ENCODE measurements around the gene PRDX6.
A peak's percentile ranks its signal among the peaks of the same experiment; 100 is the strongest.
"Not testable (repeated sequence)": the region's sequence is repeated elsewhere in the genome, so short reads cannot be mapped to it uniquely, and the experiment has no call there.

PRDX6 gene

DNA sequence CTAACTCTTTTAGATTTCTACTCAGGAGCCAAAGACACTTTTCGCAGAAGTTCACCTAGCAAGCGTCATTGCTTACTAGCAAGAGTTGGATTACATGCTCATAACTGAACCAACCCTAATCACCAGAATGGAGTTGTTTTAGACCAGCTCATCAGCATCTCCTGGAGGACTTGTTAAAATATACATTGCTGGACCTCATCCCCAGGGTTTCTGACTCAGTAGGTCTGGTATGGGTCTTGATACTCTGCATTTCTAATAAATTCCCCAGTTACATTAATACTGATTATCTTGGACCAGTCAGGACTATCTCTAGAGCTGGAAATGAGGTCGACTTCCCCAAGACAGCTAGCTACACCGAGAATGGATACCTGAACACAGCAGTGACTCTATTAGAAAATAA, 9.7 kb upstream of the PRDX6 start:
- no peak for DNase-seq (ENCODE audit: low read depth in 2 of 3, low spot score in 1 of 3)

DNA sequence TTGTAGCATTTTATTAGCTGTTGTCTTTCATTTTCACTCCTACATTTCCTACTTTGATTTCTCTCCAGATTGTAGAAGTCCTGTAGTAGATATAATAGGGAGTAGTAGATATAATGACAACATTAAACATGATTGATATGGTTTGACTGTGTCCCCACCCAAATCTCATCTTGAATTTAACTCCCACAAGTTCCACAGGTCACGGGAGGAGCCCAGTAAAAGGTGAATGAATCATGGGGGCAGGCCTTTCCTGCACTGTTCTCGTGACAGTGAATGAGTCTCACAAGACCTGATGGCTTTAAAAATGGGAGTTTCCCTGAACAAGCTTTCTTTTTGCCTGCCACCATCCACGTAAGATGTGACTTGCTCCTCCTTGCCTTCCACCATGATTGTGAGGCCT, 7.5 kb upstream of the PRDX6 start:
- no peak for DNase-seq (ENCODE audit: low read depth in 2 of 3, low spot score in 1 of 3)

DNA sequence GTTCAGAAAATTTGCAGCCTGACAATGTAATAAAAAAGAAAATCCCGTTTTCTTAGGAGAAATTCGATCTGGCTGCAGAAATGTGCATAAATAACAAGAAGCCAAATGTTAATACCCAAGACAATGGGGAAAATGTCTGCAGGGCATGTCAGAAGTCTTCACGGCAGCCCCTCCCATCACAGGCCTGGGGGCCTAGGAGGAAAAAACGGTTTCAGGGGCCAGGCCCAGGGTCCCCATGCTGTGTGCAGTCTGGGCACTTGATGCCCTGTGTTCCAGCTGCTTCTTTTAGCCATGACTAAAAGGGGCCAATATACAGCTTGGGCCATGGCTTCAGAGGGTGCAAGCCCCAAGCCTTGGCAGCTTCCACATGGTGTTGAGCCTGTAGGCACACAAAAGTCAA, 6.5 kb upstream of the PRDX6 start:
- no peak for DNase-seq (ENCODE audit: low read depth in 2 of 3, low spot score in 1 of 3)

DNA sequence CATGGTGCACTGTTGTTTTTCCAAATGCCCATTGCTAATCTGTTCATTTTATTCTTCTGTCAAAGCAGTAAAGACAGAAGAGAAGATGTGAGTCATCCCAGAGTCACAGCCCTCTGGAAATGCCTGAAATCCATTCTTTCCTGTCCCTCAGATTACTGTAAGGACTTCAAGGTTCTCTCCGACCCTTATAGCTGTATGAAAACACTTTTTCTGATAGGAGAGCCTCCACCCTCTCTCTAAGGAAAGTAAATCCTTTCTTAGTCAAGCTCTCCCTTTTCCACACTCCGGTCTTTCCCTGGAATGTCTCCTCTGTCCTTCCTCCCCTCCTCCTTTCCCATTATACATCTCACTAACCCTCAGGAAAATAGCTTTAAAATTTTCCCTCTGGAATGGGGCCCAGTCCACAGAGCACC, 3.5 kb upstream of the PRDX6 start:
- no peak for DNase-seq (ENCODE audit: low read depth in 2 of 3, low spot score in 1 of 3)

DNA sequence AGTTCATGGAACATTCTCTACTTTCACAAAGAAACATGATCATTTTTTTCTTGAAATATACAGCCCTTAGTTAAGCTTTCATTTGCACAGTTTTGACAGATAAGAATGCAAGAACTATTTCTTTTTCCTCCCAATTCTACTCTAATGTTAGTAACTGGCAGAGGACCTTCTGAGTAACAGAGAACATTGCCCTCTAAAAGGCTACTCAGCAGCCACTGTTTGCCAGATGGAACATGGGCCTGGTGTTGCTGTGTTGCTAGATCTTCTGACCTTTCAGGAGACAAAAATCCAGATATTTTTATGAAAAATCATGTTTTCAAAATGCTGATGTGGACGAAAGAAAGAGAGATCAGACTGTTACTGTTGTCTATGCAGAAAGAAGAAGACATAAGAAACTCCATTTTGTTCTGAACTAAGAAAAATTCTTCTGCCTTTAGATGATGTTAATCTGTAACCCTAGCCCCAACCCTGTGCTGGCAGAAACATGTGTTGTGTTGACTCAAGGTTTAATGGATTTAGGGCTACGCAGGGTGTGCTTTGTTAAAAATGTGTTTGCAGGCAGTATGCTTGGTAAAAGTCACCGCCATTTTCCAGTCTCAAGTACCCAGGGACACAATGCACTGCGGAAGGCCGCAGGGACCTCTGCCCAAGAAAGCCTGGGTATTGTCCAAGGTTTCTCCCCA, 2.9 kb upstream of the PRDX6 start:
- no peak for DNase-seq (ENCODE audit: low read depth in 2 of 3, low spot score in 1 of 3)

DNA sequence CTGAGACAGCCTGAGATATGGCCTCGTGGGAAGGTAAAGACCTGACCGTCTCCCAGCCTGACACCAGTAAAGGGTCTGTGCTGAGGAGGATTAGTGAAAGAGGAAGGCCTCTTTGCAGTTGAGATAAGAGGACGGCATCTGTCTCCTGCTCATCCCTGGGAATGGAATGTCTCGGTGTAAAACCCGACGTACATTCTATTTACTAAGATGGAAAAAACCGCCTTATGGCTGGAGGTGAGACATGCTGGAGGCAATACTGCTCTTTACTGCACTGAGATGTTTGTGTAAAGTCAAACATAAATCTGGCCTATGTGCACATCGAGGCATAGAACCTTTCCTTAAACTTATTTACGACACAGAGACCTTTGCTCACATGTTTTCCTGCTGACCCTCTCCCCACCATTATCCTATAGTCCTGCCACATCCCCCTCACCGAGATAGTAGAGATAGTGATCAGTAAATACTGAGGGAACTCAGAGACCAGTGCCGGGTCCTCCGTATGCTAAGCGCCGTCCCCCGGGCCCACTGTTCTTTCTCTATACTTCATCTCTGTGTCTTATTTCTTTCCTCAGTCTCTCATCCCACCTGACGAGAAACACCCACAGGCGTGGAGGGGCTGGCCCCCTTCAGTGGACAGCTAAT, 2.2 kb upstream of the PRDX6 start:
- not testable (repeated sequence) for DNase-seq (ENCODE audit: low read depth in 2 of 3, low spot score in 1 of 3)

DNA sequence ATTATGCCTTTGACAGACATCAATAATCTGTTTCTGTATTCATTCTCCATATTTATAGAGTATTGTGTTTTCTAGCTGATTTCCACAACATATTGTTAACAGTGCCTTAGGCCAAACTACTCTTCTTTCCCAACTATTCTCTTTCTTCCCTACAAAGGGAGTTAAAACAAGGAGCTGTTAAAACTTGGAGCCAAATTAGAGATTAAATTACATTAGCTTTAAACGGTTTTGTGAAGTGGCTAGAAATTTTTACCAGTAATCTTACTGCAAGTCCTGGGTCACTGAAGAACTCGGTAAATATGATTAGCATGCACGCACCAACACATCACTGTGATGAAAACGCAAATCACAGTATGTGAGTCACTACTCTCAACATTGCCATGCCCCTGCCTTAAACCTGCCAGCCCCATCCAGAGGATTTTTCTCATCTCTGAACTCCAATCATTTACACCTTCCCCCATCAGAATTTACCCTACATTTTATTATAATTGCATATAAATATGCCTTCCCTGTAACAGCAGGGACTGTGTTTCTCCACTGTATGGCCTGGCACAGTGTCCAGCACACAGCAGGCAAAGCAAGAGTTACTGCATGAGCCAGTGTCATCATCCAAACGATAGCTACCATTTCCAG, 1.5 kb upstream of the PRDX6 start:
- DNase-seq (ENCODE audit: low read depth in 2 of 3, low spot score in 1 of 3): peak in 1 of 3 donors; percentile 8

DNA sequence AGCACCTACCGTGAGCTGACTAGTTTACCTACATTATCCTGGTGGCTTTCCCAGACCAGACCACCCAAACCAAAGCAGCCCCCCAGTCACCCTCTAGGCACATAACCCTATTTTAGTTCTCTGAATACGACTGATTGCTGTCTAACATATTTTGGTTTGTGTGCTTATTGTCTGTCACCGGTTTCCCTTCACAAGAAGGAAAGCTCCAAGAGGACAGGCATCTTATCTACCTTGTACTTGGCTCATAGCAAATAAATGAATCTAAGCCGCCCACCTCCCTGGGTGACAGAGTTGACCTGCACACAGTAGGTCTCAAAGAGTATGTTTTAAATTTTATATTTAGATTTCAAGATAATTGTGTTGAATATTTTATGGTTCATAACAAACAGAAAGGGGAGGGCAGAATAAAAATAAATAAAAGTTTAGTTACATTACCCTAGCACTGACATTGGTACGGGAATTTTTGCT, 904 bp upstream of the PRDX6 start:
- DNase-seq (ENCODE audit: low read depth in 2 of 3, low spot score in 1 of 3): no peak

DNA sequence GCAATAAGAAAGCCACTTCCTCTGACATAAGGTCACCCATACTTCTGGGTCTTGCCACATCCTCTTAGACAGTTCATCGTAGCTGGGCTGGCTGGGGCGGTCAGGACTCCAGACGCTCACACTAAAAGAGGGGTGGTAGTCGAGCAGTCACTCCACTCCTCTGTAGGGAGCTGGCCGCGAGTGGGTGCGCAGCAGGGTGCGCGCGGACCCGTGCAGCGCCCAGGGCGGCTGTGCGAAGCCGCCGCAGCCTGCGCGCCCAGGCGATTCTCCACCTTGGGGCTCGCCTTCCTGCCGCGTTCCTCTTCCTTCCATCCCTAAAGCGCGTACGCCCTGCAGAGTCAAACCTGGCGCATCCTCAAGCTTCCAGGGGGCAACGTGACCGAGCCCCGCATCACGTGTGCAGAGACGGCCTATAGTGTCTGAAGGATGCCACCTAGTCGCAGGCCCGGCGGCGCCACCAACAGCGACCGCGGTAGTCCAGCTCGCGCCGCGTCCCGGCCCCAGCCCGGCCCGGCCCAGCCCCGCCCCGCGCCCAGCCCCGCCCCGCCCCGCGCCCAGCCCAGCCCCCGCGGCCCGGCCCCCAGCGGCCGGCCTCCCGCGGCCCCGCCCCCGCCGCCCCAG, 360 bp upstream of the PRDX6 start:
- peak; percentile 49 to 81 (median 69) for DNase-seq (ENCODE audit: low read depth in 2 of 3, low spot score in 1 of 3)

DNA sequence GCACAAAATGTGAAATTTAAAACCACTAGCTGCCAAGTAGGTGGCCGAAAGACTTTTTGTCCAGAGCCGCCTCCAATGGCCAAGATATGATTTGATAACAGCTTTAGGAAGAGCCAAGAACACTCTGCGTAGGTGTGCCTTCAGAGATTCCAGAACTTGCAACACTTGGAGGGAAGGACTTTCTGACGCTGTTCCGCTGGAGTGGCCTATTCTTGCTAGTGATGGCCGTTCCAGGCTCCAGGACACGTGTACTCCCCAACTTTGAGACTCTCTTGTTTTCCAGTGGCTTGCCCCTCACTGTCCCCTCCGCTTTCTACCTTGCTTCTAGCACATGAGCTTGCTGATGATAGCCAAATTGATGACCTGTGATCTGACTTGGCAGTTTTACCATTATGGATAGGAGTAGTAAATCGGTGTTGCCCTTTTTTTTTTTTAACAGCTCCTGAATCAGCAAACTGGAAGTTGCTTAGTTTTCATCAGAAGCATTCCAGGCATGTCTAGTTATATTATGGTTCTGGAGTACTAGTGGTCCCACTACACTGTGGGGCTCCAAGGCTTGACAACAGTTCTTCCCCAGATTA, 1.0 kb downstream of the PRDX6 start:
- no peak for DNase-seq (ENCODE audit: low read depth in 2 of 3, low spot score in 1 of 3)

DNA sequence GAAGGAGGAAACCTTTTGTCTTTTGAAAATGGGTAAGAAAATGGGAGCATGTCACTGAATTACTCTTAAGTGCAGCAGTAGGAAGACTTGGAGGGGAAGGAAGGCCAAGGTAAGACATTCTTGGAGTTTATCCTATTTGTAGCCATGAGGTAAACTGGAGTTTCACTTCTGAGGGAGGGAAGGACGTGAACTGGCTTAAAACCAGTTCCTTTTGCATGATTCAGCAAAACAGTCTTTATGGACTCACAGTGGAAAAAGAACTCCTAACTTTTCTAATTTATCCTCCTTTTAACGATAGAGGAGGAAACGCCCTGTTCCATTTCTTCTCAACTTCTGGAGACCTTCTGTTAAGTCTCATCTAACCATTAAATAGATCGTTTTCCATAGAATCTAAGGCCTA, 2.5 kb downstream of the PRDX6 start:
- no peak for DNase-seq (ENCODE audit: low read depth in 2 of 3, low spot score in 1 of 3)

DNA sequence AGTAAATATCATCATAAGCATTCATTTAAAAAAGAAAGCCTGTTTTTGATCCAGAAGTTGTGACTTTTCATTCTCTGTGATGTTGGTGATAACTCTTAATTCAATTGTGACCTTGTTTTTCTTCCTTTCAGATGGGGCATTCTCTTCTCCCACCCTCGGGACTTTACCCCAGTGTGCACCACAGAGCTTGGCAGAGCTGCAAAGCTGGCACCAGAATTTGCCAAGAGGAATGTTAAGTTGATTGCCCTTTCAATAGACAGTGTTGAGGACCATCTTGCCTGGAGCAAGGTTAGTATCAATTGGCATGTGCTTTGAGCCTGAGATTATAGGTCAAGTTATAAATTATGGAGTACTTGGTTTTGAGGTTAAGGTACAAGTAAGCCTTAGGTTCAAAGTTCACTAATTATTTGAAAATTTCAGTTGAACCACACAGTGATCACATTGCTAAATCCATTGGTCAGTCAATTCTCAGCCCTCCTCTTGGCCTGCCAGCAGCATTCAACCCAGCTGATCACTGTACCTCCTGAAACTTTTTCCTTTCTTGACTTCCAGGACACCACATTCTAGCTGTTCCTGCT, 4.1 kb downstream of the PRDX6 start:
- no peak for DNase-seq (ENCODE audit: low read depth in 2 of 3, low spot score in 1 of 3)

DNA sequence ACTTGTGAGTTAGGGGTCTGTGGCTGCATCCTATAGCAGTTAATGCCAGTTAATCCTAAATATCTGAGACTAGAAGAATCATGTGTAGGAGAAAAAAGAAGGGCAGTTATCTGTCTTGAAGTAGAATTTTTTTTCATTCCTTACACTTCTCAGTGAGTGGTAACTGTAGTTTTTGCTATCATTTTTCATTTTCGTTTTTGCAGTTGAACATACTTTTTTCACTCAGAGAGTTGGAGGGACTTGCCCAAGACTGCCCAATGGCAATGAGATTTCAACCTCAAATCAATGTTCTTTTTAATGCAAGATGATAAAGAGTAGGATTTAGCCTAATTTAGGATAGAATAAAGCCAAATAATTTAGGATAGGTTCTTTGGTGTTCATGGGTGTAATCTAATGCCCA, 5.5 kb downstream of the PRDX6 start:
- no peak for DNase-seq (ENCODE audit: low read depth in 2 of 3, low spot score in 1 of 3)

DNA sequence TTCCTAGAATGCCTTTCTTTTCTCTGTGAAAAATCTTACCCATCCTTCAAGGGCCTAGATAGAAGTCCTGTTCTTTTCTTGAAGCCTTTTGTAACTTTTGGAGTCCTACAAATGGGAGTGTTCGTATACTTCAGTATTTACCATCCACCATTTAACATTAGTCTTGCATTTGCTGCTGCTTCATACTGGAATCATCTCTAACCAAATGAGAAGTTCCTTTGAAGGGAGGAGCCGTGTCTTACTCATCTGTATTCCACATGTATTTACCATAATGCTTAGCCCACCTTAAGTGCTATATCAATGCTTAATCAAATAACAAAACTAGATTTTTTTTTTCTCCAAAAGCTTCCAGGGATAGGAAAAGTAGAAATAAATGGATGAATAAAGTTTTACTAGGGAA, 7.1 kb downstream of the PRDX6 start:
- DNase-seq (ENCODE audit: low read depth in 2 of 3, low spot score in 1 of 3): no peak

DNA sequence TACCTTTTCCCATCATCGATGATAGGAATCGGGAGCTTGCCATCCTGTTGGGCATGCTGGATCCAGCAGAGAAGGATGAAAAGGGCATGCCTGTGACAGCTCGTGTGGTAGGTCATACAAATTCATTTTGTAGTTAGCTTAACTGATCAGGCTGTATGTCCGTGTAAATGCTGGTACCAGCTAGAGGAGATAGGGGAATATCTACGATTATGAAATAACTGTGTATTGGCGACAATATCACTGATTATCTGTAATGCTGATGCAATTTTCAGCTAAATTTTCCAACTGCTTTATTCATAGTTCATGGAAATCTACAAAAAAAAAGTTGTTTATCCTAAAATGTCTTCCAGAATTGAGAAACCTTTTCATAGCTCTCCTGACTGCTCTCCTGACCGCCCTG, 8.3 kb downstream of the PRDX6 start:
- DNase-seq (ENCODE audit: low read depth in 2 of 3, low spot score in 1 of 3): no peak

DNA sequence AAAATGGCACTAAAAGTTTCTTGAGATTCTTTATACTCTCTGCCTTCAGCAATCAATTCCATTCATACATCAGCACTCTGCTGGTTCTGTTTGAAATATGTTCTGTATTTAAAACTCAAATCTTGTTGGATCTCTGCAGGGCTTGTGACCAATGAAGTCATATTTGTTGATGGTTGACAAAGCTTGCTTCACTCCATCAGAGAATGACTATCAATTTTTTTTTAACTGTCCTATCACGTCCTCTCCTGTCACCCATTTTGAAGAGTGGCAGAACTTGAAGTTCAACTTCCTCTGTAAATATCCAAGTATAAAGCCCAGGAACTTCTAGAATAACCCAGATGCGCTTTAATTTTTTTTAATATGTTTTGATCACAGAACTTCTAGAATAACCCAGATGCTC, 10.9 kb downstream of the PRDX6 start:
- DNase-seq (ENCODE audit: low read depth in 2 of 3, low spot score in 1 of 3): no peak

DNA sequence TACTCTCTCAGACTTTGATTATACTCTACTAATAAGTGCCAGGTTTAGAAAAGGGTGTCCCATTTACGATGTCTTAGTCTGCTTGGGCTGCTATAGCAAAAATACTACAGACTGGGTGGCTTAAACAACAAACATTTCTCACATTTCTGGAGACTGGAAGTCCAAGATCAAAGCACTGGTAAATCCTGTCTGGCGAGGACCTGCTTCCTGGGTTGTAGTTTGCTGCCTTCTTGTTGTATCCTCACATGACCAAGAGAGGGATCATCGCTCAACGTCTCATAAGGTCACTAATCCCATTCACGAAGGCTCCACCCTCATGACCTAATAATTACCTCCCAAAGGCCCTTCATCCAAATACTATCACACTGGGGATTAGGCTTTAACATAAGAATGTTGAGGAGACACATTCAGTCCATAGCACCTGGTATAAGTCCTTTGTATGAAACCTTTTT, 12.0 kb downstream of the PRDX6 start:
- no peak for DNase-seq (ENCODE audit: low read depth in 2 of 3, low spot score in 1 of 3)

DNA sequence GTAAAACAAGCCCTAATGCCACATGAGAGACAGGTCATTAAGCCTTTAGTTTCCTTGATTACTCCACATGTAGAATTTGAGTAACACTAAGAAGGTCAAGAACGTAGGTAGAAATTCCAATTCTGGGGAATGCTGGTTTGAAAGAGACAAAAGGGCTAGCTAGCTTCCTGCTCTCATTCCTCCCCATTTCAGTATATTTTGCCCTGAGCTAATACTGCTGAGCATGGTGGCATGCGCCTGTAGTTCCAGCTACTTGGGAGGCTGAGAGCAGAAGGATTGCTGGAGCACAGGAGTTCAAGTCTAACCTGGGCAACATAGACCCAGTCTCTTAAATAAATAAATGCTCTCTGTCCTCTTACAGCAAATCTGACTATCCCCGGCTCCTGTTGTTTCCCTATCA, 12.8 kb downstream of the PRDX6 start:
- no peak for DNase-seq (ENCODE audit: low read depth in 2 of 3, low spot score in 1 of 3)

DNA sequence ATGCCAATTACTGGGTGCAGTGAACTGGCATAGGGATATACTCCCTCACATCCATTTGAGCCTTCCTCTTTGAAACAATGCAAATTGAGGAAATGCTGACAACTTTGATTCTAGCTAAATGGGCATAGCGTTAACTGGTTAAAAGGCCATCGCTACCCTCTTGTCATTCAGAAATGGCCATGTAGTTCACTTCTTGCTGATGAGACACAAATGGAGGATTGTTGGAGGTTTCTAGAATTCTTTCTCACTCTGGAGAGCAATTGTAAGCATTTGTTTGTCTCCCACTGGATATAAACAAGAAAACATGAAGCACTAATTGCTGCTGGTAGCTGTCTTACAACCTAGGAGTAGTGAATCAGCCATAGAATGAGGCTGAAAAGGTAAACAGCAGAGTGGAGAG, 14.4 kb downstream of the PRDX6 start:
- DNase-seq (ENCODE audit: low read depth in 2 of 3, low spot score in 1 of 3): no peak

DNA sequence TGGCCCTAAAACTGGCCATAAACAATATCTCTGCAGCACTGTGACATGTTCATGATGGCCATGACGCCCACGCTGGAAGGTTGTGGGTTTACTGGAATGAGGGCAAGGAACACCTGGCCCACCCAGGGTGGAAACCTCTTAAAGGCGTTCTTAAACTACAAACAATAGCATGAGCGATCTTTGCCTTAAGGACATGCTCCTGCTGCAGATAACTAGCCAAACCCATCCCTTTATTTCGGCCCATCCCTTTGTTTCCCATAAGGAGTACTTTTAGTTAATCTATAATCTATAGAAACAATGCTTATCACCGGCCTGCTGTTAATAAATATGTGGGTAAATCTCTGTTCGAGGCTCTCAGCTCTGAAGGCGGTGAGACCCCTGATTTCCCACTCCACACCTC, 16.0 kb downstream of the PRDX6 start:
- not testable (repeated sequence) for DNase-seq (ENCODE audit: low read depth in 2 of 3, low spot score in 1 of 3)

DNA sequence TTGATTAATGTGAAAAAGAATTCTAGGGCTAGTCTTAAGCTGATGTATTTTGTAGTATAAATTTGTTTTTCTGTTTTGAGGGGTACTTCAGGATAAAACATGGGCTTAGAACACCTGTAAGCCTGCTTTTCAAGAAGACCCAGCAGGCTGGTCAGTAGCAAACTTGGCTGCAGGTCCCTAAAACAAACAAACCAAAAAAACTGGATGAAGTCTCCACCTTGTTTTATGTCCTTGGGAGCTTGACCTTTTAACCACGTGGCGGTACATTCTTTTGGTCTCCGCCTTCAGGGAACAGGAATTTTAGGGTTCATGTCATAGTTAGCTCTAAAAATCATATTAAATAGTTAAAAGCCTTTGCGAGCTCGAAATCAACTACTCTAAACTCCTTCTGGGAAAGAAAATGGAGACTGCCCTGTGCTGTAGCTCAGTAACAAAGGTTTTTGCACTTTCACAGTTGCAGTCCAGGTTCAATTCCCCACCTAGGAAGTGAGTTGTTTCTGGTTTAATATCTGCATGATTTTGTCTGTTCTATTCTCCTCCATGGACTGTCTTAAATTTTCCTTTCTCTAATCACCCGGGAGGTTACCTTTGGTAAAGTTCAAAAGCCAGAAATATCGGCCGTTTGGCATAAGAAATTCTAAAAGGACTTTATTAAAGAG, 18.6 kb downstream of the PRDX6 start:
- no peak for DNase-seq (ENCODE audit: low read depth in 2 of 3, low spot score in 1 of 3)

All from stimulated activated CD4-positive, alpha-beta T cell treated with anti-CD3 and anti-CD28 coated beads, Interleukin-12 subunit alpha, Interleukin-12 subunit beta, amount 100 ng/mL, for 48 hours (primary cell).